Upper lobe of left lung (tissue), 6 donors: ENCODE data around the gene CHRNB1. TPM values are rescaled to one million over a fixed set of nuclear protein-coding genes. Genes with fewer than 3 reads are reported as not detected.
"Not testable (repeated sequence)": the region's sequence is repeated elsewhere in the genome, so short reads cannot be mapped to it uniquely, and the experiment has no call there.

Experiments
- ATAC-seq, 2 donors: fragments of 200-7000 bp; cut with Tn5 transposase; one replicate each; pipeline ENCODE4 v1.9.1; 2022; ENCODE audit warnings: mild to moderate bottlenecking in 2 of 2, moderate library complexity in 2 of 2; ENCODE audit not compliant: low FRiP score in 2 of 2
- DNase-seq, 2 donors: peaks; one replicate each; pipeline ENCODE4 v3.0.0-alpha.2; 2019 to 2020
- H3K27ac ChIP-seq, 4 donors: fragments of 200-600 bp; sonication (generic); one replicate each; pipeline ENCODE4 v1.5.1; 2016 to 2019
- H3K27me3 ChIP-seq, 4 donors: fragments of 200-600 bp; sonication (generic); one replicate each; pipeline ENCODE4 v1.5.1; 2017 to 2019
- H3K36me3 ChIP-seq, 4 donors: fragments of 200-600 bp; sonication (generic); one replicate each; pipeline ENCODE4 v1.5.1; 2016 to 2019
- H3K4me1 ChIP-seq, 4 donors: fragments of 200-600 bp; sonication (generic); one replicate each; pipeline ENCODE4 v1.5.1; 2018 to 2019
- H3K4me3 ChIP-seq, 4 donors: fragments of 200-600 bp; sonication (generic); one replicate each; pipeline ENCODE4 v1.5.1; 2017 to 2019; ENCODE audit warnings: mild to moderate bottlenecking in 2 of 4, moderate library complexity in 1 of 4
- H3K9me3 ChIP-seq, 4 donors: fragments of 200-600 bp; sonication (generic); one replicate each; pipeline ENCODE4 v1.5.1; 2018 to 2019
- CTCF ChIP-seq, 6 experiments: fragments of 450-650 bp in 4 of 6; fragments of 200-600 bp in 2 of 6; sonication (generic) in 2 of 6; IDR thresholded peaks; one replicate each; pipeline ENCODE4 v1.5.1; 2016 to 2019; ENCODE audit warnings: antibody characterized with exemption in 6 of 6
- EP300 ChIP-seq, 4 donors: sonication (generic); formaldehyde crosslinking; IDR thresholded peaks; one replicate each; pipeline ENCODE4 v1.5.1; 2017; ENCODE audit warnings: antibody characterized with exemption in 4 of 4, control low read depth in 2 of 4
- POLR2A ChIP-seq, 4 donors: fragments of 450-650 bp; IDR thresholded peaks; one replicate each; pipeline ENCODE4 v1.5.1; 2016 to 2017; ENCODE audit warnings: antibody characterized with exemption in 4 of 4, mild to moderate bottlenecking in 2 of 4
- POLR2AphosphoS5 ChIP-seq, 2 donors: sonication (generic); formaldehyde crosslinking; IDR thresholded peaks; one replicate each; pipeline ENCODE4 v1.5.1; 2017; ENCODE audit warnings: antibody characterized with exemption in 2 of 2
- WGBS, 2 donors: methylation state at CpG; one replicate each; pipeline ENCODE4 v1.1.5; 2017 to 2018; 5-methylcytosine and 5-hydroxymethylcytosine counted together
- total RNA-seq, 6 donors: library from RNA; depleted of rRNA in 4 of 6; stranded (reverse); fragments of >200 nt in 4 of 6; gene quantifications; one replicate each; pipeline versions ENCODE4 v1.1.0 to v1.2.1, GENCODE V29; 2016 to 2021
- donor health status: DM: no; HTN: no; CAD: no; lungs with moderate emphysema.
- donor health status: DM: no; HTN: yes; CAD: no; lungs with severe emphysema.

CHRNB1 gene
- total RNA-seq, 6 donors from 2014 or later: 1.9 to 11.5 (median 7.0) TPM

GRCh38 chr17:7471729-7472128 lies 26.9 kb downstream of the CHRNB1 start:
- Histone ChIP-seq H3K4me3 (no peak overlapping the region), H3K4me1 (peaks cover 33 to 74% (median 53%) of the 10 kb centered on the region in 4 donors), H3K27me3 (no peaks in the 10 kb centered on the region), H3K36me3 (peaks cover 0 to 2% (median under 1%) of the 10 kb centered on the region in 4 donors), H3K27ac (peak overlapping the region in 1 of 4 donors; percentile 57), H3K9me3 (no peaks in the 10 kb centered on the region)
- DNase-seq (no peak), ATAC-seq (no peak)
- 74 to 82% methylated on average over 2 of the region's 2 CpGs for WGBS, 2 donors
- no peak for TF ChIP-seq CTCF (IDR thresholded peaks at IDR 0.05)
- no peak for TF ChIP-seq POLR2AphosphoS5 (IDR thresholded peaks at IDR 0.05)
- no peak for TF ChIP-seq POLR2A (IDR thresholded peaks at IDR 0.05)
- TF ChIP-seq EP300 (IDR thresholded peaks at IDR 0.05): no peak

GRCh38 chr17:7474767-7475166 lies 29.9 kb downstream of the CHRNB1 start:
- Histone ChIP-seq H3K27ac (peak overlapping the region; percentile 24 to 98 (median 97)), H3K4me1 (peaks cover 39 to 77% (median 49%) of the 10 kb centered on the region in 4 donors)
- DNase-seq: peak in 1 of 2 donors; percentile 81
- not testable (repeated sequence) for H3K36me3 ChIP-seq, H3K4me3 ChIP-seq, H3K27me3 ChIP-seq, H3K9me3 ChIP-seq, ATAC-seq
- WGBS, 2 donors: 44 to 73% methylated on average over 7 to 8 of the region's 8 CpGs

- H3K4me1 ChIP-seq: peaks cover 43 to 77% (median 49%) of the 10 kb centered on the region in 4 donors
- no peaks in the 10 kb centered on the region for H3K9me3 ChIP-seq
- WGBS, 2 donors: 53 to 58% methylated on average over 15 of the region's 15 CpGs
- H3K27ac ChIP-seq: peak overlapping the region; percentile 97 to 99 (median 98)
- H3K4me3 ChIP-seq: no peak overlapping the region
- H3K27me3 ChIP-seq: no peaks in the 10 kb centered on the region
- DNase-seq (peak in 1 of 2 donors; percentile 78), ATAC-seq (peak in 1 of 2 donors; percentile 61)
- TF ChIP-seq CTCF (IDR thresholded peaks at IDR 0.05) (no peak), EP300 (IDR thresholded peaks at IDR 0.05) (peak in 1 of 4 donors; percentile 58), POLR2AphosphoS5 (IDR thresholded peaks at IDR 0.05) (peak; percentile 18 to 70), POLR2A (IDR thresholded peaks at IDR 0.05) (peak in 1 of 4 donors; percentile 33)
- H3K36me3 ChIP-seq: no peaks in the 10 kb centered on the region
Measured at GRCh38 chr17:7475764-7476422, 31.0 kb downstream of the CHRNB1 start.

- no peak for ATAC-seq
- H3K4me1 ChIP-seq: peaks cover 39 to 75% (median 49%) of the 10 kb centered on the region in 4 donors
Measured at GRCh38 chr17:7476494-7476893, 31.6 kb downstream of the CHRNB1 start.

GRCh38 chr17:7476951-7477350 lies 32.1 kb downstream of the CHRNB1 start:
- no peaks in the 10 kb centered on the region for H3K36me3 ChIP-seq
- DNase-seq (no peak), ATAC-seq (peak in 1 of 2 donors; percentile 3)
- peak overlapping the region; percentile 97 to 99 (median 98) for H3K27ac ChIP-seq
- no peaks in the 10 kb centered on the region for H3K27me3 ChIP-seq
- H3K4me3 ChIP-seq: peak overlapping the region in 2 of 4 donors; percentile 88 to 94
- H3K9me3 ChIP-seq: no peaks in the 10 kb centered on the region
- 68 to 92% methylated on average over 2 to 5 of the region's 5 CpGs for WGBS, 2 donors
- H3K4me1 ChIP-seq: peaks cover 39 to 70% (median 45%) of the 10 kb centered on the region in 4 donors
- no peak for TF ChIP-seq POLR2AphosphoS5 (IDR thresholded peaks at IDR 0.05)
- no peak for TF ChIP-seq EP300 (IDR thresholded peaks at IDR 0.05)
- no peak for TF ChIP-seq POLR2A (IDR thresholded peaks at IDR 0.05)
- TF ChIP-seq CTCF (IDR thresholded peaks at IDR 0.05): no peak

More at GRCh38 chr17:7476494-7476893, 31.6 kb downstream of the CHRNB1 start:
- Histone ChIP-seq H3K36me3 (no peaks in the 10 kb centered on the region), H3K27ac (peak overlapping the region; percentile 97 to 99 (median 98)), H3K27me3 (no peaks in the 10 kb centered on the region), H3K9me3 (no peaks in the 10 kb centered on the region), H3K4me3 (no peak overlapping the region)
- DNase-seq: no peak
- TF ChIP-seq POLR2A (IDR thresholded peaks at IDR 0.05) (no peak), EP300 (IDR thresholded peaks at IDR 0.05) (no peak), POLR2AphosphoS5 (IDR thresholded peaks at IDR 0.05) (no peak), CTCF (IDR thresholded peaks at IDR 0.05) (no peak)
- WGBS, 2 donors: 39 to 46% methylated on average over 3 of the region's 3 CpGs
